ENCODE results near the gene SNPH.

DNA sequence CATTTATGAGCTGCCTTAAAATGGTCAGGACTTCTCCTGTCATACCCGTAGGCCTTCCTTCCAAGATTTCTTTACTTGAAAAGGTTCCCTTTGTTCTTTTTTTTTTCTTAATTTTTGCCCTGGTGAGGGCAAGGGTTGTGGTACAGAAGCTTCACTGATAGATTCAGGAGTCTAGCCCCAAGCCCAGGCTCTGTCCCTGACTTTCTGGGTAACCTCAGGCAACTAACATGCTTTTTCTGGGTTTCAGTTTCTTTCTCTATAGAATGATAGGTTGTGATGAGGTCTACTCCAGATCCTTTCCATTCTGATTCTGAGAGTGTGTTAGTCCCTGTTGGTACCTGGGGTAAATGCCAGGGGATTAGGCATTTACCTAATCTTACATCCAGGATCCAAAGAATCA, 21.2 kb downstream of the SNPH start:
- TF ChIP-seq, protein P1, sequence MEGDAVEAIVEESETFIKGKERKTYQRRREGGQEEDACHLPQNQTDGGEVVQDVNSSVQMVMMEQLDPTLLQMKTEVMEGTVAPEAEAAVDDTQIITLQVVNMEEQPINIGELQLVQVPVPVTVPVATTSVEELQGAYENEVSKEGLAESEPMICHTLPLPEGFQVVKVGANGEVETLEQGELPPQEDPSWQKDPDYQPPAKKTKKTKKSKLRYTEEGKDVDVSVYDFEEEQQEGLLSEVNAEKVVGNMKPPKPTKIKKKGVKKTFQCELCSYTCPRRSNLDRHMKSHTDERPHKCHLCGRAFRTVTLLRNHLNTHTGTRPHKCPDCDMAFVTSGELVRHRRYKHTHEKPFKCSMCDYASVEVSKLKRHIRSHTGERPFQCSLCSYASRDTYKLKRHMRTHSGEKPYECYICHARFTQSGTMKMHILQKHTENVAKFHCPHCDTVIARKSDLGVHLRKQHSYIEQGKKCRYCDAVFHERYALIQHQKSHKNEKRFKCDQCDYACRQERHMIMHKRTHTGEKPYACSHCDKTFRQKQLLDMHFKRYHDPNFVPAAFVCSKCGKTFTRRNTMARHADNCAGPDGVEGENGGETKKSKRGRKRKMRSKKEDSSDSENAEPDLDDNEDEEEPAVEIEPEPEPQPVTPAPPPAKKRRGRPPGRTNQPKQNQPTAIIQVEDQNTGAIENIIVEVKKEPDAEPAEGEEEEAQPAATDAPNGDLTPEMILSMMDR (IDR thresholded peaks at IDR 0.05; ENCODE audit: low read length) = no peak
- TF ChIP-seq EZH2 (optimal IDR thresholded peaks at IDR 0.05; ENCODE audit: low read depth, low read length) = no peak
- TF ChIP-seq EZH2phosphoT487 (IDR thresholded peaks at IDR 0.05; ENCODE audit: low read length) = no peak
